22Rv1 (cell line): ENCODE data around the gene MCM9.

Experiments used
- H3K27ac ChIP-seq: fragments of 450-650 bp; 2 replicates; pipeline ENCODE4 v1.5.1; 2017
- ZFX ChIP-seq: fragments of 450-650 bp; IDR thresholded peaks from 2 replicates; pipeline ENCODE4 v1.6.1; 2017; ENCODE audit warnings: antibody characterized with exemption, borderline replicate concordance
- TF ChIP-seq, protein P1 (sequence below): fragments of 450-650 bp; IDR thresholded peaks from 2 replicates; pipeline ENCODE4 v1.5.1; 2017; ENCODE audit warnings: mild to moderate bottlenecking

The MCM9 gene

DNA sequence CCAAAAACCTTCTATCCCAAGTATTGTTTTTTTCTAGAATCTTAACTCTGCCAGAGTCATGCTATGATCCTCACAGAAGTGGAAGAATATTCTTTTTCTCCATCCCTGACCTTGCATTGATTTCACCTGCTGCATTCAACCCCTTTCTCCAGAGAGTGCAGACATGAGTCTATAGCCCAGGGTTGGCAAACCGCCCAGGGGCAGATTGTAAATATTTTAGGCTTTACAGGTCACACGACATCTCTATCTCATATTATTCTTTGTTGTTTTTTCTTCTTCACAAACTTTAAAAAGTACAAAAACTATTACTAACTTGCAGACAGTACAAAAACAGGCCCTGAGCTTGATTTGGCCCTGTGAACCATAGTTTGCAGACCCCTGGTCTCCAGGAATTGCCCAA is 153.1 kb downstream of the MCM9 start:
- TF ChIP-seq, protein P1, sequence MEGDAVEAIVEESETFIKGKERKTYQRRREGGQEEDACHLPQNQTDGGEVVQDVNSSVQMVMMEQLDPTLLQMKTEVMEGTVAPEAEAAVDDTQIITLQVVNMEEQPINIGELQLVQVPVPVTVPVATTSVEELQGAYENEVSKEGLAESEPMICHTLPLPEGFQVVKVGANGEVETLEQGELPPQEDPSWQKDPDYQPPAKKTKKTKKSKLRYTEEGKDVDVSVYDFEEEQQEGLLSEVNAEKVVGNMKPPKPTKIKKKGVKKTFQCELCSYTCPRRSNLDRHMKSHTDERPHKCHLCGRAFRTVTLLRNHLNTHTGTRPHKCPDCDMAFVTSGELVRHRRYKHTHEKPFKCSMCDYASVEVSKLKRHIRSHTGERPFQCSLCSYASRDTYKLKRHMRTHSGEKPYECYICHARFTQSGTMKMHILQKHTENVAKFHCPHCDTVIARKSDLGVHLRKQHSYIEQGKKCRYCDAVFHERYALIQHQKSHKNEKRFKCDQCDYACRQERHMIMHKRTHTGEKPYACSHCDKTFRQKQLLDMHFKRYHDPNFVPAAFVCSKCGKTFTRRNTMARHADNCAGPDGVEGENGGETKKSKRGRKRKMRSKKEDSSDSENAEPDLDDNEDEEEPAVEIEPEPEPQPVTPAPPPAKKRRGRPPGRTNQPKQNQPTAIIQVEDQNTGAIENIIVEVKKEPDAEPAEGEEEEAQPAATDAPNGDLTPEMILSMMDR, result no peak
- no peak overlapping the region for H3K27ac ChIP-seq

- no peak overlapping the region for H3K27ac ChIP-seq
- TF ChIP-seq, protein P1, result no peak
- TF ChIP-seq ZFX, result no peak
Observed at GRCh38 chr6:118780668-118781067, 154.3 kb downstream of the MCM9 start.

DNA sequence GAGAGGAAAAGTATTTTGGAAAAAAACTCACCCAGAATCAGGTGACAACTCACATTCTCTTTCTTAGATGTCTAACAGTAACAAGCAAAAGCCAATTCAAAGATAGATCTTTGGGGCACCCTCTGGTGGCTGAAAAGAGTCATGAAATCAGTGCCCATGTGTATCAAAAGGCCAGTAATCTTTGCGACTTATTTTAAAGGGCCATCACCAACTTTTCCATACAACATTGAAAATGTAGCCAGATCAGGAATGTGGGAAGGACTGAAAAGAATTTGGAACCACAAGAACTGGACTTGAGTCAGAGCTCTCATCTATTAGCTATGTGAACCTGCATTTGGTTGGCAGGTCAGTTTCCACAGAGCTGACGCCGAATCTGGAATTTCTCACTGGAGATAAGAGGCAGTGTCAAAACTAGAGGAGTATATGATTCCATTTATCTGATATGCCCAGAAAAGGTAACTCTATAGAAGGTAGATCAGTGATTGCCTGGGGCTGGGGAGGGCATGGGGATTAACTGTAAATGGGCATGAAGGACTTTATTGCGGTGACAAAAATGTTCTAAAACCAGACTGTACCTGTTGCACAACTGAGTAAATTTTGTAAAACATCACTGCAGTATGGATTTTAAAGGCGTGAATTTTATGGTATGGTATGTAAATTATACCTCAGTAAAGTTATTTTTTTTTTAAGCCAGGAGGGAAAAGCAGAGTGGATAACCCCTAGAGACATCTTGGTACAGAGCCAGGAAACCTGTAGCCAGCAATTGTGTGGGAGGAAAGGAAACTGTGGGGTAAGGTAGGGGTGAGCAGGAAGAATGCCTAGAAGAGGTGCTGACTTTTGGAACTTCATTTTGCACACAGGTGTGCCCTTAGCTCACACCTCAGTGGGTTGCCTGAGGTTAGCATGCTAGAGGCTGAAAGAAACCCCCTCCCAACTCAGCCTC is 158.1 kb downstream of the MCM9 start:
- TF ChIP-seq ZFX, result no peak
- TF ChIP-seq, protein P1, result peak; percentile 85
- no peak overlapping the region for H3K27ac ChIP-seq

- H3K27ac ChIP-seq, result no peak overlapping the region
- TF ChIP-seq ZFX, result no peak
- TF ChIP-seq, protein P1, result no peak
Observed at GRCh38 chr6:118775381-118775780, 159.6 kb downstream of the MCM9 start.

GRCh38 chr6:118774581-118774980 is 160.4 kb downstream of the MCM9 start:
- TF ChIP-seq ZFX, result no peak
- TF ChIP-seq, protein P1, result no peak
- no peak overlapping the region for H3K27ac ChIP-seq

DNA sequence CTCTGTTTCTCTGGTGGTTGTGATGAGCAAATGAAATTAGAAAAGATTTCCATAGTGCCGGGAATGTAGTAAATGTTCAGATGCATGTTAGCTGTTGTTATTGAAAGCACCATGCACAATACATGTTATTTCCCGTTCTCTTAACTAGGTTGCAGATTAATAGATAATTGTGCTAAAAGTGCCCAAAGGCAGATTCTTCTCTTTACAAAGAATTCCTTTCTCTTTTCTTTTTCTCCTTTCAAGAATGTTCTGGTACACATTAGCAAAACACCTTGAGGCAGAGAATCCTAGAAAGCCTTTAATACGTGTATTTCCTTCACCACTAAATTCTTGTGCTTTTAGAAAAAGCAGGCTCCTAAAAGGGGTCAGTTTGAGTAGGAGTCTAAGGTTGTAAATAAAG is 162.1 kb downstream of the MCM9 start:
- no peak for TF ChIP-seq ZFX
- TF ChIP-seq, protein P1, result no peak
- no peak overlapping the region for H3K27ac ChIP-seq

DNA sequence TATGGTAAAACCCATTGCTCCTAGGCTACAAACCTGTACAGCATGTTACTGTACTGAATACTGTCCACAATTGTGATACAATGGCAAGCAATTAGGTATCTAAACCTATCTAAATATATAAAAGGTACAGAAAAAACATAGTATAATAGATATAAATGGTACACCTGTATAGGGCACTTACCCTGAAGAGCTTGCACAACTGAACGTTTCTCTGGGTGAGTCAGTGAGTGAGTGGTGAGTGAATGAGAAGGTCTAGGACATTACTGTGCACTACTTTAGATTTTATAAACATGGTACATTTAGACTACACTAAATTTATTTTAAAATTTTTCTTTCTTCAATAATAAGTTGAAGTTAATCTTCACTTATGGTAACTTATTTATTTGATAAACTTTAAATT is 163.7 kb downstream of the MCM9 start:
- TF ChIP-seq, protein P1, result no peak
- TF ChIP-seq ZFX, result no peak

More for the DNA sequence above, 163.7 kb downstream of the MCM9 start:
- peak overlapping the region; percentile 42; the same call in 1 of the 2 replicates for H3K27ac ChIP-seq
